ENCODE results near the gene RNLS.

DNA sequence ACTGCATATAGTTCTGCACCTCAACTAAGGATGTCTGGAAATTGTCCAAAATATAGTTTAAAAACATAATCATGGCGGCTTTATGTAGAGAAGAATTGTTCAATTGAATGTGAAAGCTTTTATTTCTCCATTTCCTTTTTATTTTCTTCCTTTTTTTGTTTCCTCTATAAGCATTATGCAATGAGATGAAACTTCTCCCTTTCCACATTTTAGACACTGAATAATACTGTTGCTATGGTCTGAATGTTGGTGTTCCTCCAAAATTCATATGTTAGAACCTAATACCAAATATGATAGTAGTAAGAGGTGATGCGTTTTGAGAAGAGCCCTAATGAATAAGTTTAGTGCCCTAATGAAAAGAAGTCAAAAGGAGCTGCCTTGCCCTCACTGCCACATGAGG is 175.0 kb downstream of the RNLS start:
- TF ChIP-seq, protein P1, sequence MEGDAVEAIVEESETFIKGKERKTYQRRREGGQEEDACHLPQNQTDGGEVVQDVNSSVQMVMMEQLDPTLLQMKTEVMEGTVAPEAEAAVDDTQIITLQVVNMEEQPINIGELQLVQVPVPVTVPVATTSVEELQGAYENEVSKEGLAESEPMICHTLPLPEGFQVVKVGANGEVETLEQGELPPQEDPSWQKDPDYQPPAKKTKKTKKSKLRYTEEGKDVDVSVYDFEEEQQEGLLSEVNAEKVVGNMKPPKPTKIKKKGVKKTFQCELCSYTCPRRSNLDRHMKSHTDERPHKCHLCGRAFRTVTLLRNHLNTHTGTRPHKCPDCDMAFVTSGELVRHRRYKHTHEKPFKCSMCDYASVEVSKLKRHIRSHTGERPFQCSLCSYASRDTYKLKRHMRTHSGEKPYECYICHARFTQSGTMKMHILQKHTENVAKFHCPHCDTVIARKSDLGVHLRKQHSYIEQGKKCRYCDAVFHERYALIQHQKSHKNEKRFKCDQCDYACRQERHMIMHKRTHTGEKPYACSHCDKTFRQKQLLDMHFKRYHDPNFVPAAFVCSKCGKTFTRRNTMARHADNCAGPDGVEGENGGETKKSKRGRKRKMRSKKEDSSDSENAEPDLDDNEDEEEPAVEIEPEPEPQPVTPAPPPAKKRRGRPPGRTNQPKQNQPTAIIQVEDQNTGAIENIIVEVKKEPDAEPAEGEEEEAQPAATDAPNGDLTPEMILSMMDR (IDR thresholded peaks at IDR 0.05; ENCODE audit: low read depth, low read length), result no peak
- no peak for TF ChIP-seq EZH2phosphoT487 (IDR thresholded peaks at IDR 0.05; ENCODE audit: low read depth)
